ENCODE results near the gene IQSEC1.

The IQSEC1 gene

GRCh38 chr3:12895391-12896062, 177.7 kb downstream of the IQSEC1 start:
- DNase-seq (ENCODE audit: low read depth in 2 of 2) = peak in 1 of 2 donors; percentile 27
- no peak for TF ChIP-seq CTCF (IDR thresholded peaks at IDR 0.05; ENCODE audit: low read depth, low read length)
- H3K4me3 ChIP-seq (replicated peaks in 1 of 2; ENCODE audit: low read depth in 2 of 2, low read length in 2 of 2) = no peak overlapping the region

- H3K4me3 ChIP-seq (replicated peaks in 1 of 2; ENCODE audit: low read depth in 2 of 2, low read length in 2 of 2) = no peak overlapping the region
- no peak for TF ChIP-seq CTCF (IDR thresholded peaks at IDR 0.05; ENCODE audit: low read depth, low read length)
- no peak for DNase-seq (ENCODE audit: low read depth in 2 of 2)
Measured at GRCh38 chr3:12894629-12895028, 178.6 kb downstream of the IQSEC1 start.

DNA sequence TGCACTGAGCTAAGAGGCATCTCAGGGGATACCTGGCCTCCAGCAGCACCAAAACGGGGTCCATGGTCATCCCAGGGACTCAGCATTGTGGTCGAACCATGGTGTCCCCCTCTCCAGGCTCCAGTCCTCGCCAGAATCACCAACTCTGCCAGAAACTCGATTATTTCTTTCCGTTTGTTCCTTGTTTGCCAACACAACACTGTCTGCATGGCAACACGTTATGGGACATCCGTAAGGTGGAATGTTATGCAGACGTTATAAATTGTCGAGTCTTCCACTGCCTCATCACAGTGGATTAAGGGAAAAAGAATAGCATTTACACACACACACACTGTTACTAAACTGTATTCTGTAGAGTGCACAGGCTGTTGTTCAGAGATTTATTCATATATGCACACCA, 179.4 kb downstream of the IQSEC1 start:
- no peak for DNase-seq (ENCODE audit: low read depth in 2 of 2)
- TF ChIP-seq CTCF (IDR thresholded peaks at IDR 0.05; ENCODE audit: low read depth, low read length) = no peak
- no peak overlapping the region for H3K4me3 ChIP-seq (replicated peaks in 1 of 2; ENCODE audit: low read depth in 2 of 2, low read length in 2 of 2)

DNA sequence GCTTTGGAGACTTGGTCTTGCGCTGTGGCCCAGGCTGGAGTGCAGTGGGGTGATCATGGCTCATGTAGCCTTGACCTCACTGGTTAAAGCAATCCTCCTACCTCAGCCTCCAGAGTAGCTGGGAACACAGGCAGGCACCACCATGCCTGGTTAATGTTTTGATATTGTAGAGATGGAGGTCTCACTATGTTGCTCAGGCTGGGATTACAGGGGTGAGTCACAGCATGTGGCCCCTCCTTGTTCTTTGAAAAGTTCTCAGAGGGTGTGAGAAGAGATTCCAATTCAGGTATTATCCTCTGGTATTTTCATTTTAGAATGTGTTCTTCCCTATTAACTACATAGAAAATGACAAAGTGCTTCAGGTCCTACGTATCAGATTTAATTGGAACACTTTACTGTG, 180.0 kb downstream of the IQSEC1 start:
- DNase-seq (ENCODE audit: low read depth in 2 of 2) = no peak
- no peak for TF ChIP-seq CTCF (IDR thresholded peaks at IDR 0.05; ENCODE audit: low read depth, low read length)
- H3K4me3 ChIP-seq (replicated peaks in 1 of 2; ENCODE audit: low read depth in 2 of 2, low read length in 2 of 2) = no peak overlapping the region

DNA sequence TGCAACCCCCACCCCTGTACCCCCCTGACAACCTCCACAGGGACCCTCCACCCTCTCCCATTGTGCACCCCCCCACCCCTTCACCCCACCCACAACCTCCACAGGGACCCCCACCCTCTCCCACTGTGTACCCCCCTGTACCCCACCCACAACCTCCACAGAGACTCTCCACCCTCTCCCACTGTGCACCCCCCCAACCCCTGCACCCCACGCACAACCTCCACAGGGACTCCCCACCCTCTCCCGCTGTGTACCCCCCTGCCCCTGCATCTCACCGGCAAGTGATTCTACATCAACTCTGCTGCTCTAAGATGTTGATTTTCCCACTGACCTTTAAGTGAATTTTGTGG, 180.4 kb downstream of the IQSEC1 start:
- no peak for DNase-seq (ENCODE audit: low read depth in 2 of 2)
- no peak overlapping the region for H3K4me3 ChIP-seq (replicated peaks in 1 of 2; ENCODE audit: low read depth in 2 of 2, low read length in 2 of 2)
- TF ChIP-seq CTCF (IDR thresholded peaks at IDR 0.05; ENCODE audit: low read depth, low read length) = no peak

- peak; percentile 73 for DNase-seq (ENCODE audit: low read depth in 2 of 2)
- H3K4me3 ChIP-seq (replicated peaks in 1 of 2; ENCODE audit: low read depth in 2 of 2, low read length in 2 of 2) = peak overlapping the region in 1 of 2 donors; percentile 16
- TF ChIP-seq CTCF (IDR thresholded peaks at IDR 0.05; ENCODE audit: low read depth, low read length) = peak; percentile 83
Measured at GRCh38 chr3:12891985-12892839, 181.0 kb downstream of the IQSEC1 start.

Measured in cardiac fibroblast (primary cell).